GM23338 (cell line): Measurements from ENCODE around the gene DENND2A.

ENCODE experiments used
- CTCF ChIP-seq, 2 experiments: fragments of 200-600 bp in 1 of 2; sonication (generic) in 1 of 2; conservative IDR thresholded peaks; 2 replicates each; pipeline versions ENCODE4 v1.5.1 to v1.6.1; 2016 to 2017; ENCODE audit warnings: antibody characterized with exemption in 2 of 2, low read depth in 2 of 2, mild to moderate bottlenecking in 2 of 2, moderate library complexity in 1 of 2
- EZH2 ChIP-seq: fragments of 200-600 bp; sonication (generic); IDR thresholded peaks from one replicate; pipeline ENCODE4 v1.8.0; 2017; ENCODE audit warnings: antibody characterized with exemption, mild to moderate bottlenecking, low read depth; ENCODE audit not compliant: unreplicated experiment
- EZH2phosphoT487 ChIP-seq: fragments of 200-600 bp; sonication (generic); IDR thresholded peaks from one replicate; pipeline ENCODE4 v1.8.1; 2018; ENCODE audit warnings: antibody characterized with exemption; ENCODE audit not compliant: unreplicated experiment
- POLR2AphosphoS5 ChIP-seq: IDR thresholded peaks from 2 replicates; pipeline ENCODE4 v1.6.1; 2016; ENCODE audit warnings: antibody characterized with exemption, low read depth
- ZNF114 ChIP-seq: fragments of 250-450 bp; sonication (Bioruptor Pico); IDR thresholded peaks from 2 replicates; pipeline ENCODE4 v1.5.0; 2020; ENCODE audit warnings: mild to moderate bottlenecking, moderate library complexity
- ZNF462 ChIP-seq: fragments of 250-450 bp; sonication (Bioruptor Pico); IDR thresholded peaks from 2 replicates; pipeline ENCODE4 v1.5.0; 2020; ENCODE audit warnings: mild to moderate bottlenecking, moderate library complexity

GRCh38 chr7:140623980-140624379 is 16.6 kb downstream of the DENND2A start:
- TF ChIP-seq CTCF (conservative IDR thresholded peaks at IDR 0.05; ENCODE audit: low read depth in 2 of 2) (no peak), ZNF114 (CRISPR knock-in tag) (no peak), EZH2 (no peak), EZH2phosphoT487 (no peak), POLR2AphosphoS5 (no peak), ZNF462 (CRISPR knock-in tag) (no peak)
